Prostate gland (tissue), 2 donors: ENCODE data around the gene HYOU1. TPM values are rescaled to one million over a fixed set of nuclear protein-coding genes. Genes with fewer than 3 reads are reported as not detected.
"Not testable (repeated sequence)": the region's sequence is repeated elsewhere in the genome, so short reads cannot be mapped to it uniquely, and the experiment has no call there.

ENCODE experiments used
- DNase-seq: peaks from one replicate; pipeline ENCODE4 v3.0.0-alpha.2; 2019; ENCODE audit warnings: low spot score
- H3K27ac ChIP-seq, 2 donors: fragments of 200-600 bp; sonication (generic); 2 replicates each; pipeline ENCODE4 v1.5.1; 2017 to 2019
- H3K27me3 ChIP-seq: fragments of 200-600 bp; sonication (generic); replicated peaks from 2 replicates; pipeline ENCODE4 v1.5.1; 2019; ENCODE audit not compliant: insufficient read depth
- H3K36me3 ChIP-seq, 2 donors: fragments of 200-600 bp; sonication (generic); 1 replicate in 1 of 2; 2 replicates in 1 of 2; pipeline versions ENCODE4 v1.5.1 to v1.8.1; 2017 to 2019
- H3K4me1 ChIP-seq: fragments of 200-600 bp; sonication (generic); replicated peaks from 2 replicates; pipeline ENCODE4 v1.5.1; 2019
- H3K4me3 ChIP-seq, 2 donors: fragments of 200-600 bp; sonication (generic); 2 replicates each; pipeline ENCODE4 v1.5.1; 2017 to 2019
- H3K9me3 ChIP-seq: fragments of 200-600 bp; sonication (generic); 2 replicates; pipeline ENCODE4 v1.5.1; 2017
- POLR2A ChIP-seq: fragments of 450-650 bp; IDR thresholded peaks from one replicate; pipeline ENCODE4 v1.6.1; 2016; ENCODE audit warnings: antibody characterized with exemption, mild to moderate bottlenecking
- POLR2AphosphoS5 ChIP-seq: sonication (generic); formaldehyde crosslinking; IDR thresholded peaks from one replicate; pipeline ENCODE4 v1.6.1; 2017; ENCODE audit warnings: antibody characterized with exemption
- WGBS: methylation state at CpG from one replicate; pipeline ENCODE4 v1.1.5; 2018; 5-methylcytosine and 5-hydroxymethylcytosine counted together
- intact Hi-C: fragments of 100-400 bp; cut with DNase I; formaldehyde crosslinking; loops from one replicate; pipeline ENCODE4 v1.14.2; 2022
- total RNA-seq, 2 donors: library from RNA; depleted of rRNA; stranded (reverse); fragments of >200 nt; gene quantifications; one replicate each; pipeline ENCODE4 v1.1.0, GENCODE V29; 2016
- TF ChIP-seq, protein P1 (sequence below), 4 experiments: fragments of 200-600 bp in 2 of 4; fragments of 450-650 bp in 2 of 4; sonication (generic) in 2 of 4; IDR thresholded peaks; 1 replicate in 3 of 4; 2 replicates in 1 of 4; pipeline ENCODE4 v1.5.1; 2016 to 2019; ENCODE audit warnings: antibody characterized with exemption in 4 of 4, mild to moderate bottlenecking in 2 of 4, moderate library complexity in 2 of 4

HYOU1 gene
- total RNA-seq, 2 donors from 2014 or later, result 115 to 149 TPM

- 92% methylated on average over 3 of the region's 3 CpGs for WGBS
- intact Hi-C loops, result no loop called here
- Histone ChIP-seq H3K9me3 (no peaks in the 10 kb centered on the region), H3K36me3 (no peaks in the 10 kb centered on the region), H3K4me3 (no peak overlapping the region), H3K27ac (no peak overlapping the region), H3K27me3 (no peaks in the 10 kb centered on the region), H3K4me1 (peaks cover under 1% of the 10 kb centered on the region)
- DNase-seq, result no peak
- TF ChIP-seq POLR2AphosphoS5 (no peak), POLR2A (no peak)
- TF ChIP-seq, protein P1, sequence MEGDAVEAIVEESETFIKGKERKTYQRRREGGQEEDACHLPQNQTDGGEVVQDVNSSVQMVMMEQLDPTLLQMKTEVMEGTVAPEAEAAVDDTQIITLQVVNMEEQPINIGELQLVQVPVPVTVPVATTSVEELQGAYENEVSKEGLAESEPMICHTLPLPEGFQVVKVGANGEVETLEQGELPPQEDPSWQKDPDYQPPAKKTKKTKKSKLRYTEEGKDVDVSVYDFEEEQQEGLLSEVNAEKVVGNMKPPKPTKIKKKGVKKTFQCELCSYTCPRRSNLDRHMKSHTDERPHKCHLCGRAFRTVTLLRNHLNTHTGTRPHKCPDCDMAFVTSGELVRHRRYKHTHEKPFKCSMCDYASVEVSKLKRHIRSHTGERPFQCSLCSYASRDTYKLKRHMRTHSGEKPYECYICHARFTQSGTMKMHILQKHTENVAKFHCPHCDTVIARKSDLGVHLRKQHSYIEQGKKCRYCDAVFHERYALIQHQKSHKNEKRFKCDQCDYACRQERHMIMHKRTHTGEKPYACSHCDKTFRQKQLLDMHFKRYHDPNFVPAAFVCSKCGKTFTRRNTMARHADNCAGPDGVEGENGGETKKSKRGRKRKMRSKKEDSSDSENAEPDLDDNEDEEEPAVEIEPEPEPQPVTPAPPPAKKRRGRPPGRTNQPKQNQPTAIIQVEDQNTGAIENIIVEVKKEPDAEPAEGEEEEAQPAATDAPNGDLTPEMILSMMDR (IDR thresholded peaks at IDR 0.05), result no peak
These were observed 22.2 kb downstream of the HYOU1 start for GRCh38 chr11:119034813-119035212.

GRCh38 chr11:119033421-119033820 lies 23.6 kb downstream of the HYOU1 start:
- DNase-seq, intact Hi-C loops, H3K27ac ChIP-seq, H3K27me3 ChIP-seq, H3K4me3 ChIP-seq, H3K9me3 ChIP-seq, H3K36me3 ChIP-seq: not testable (repeated sequence)
- 80% methylated on average over 10 of the region's 10 CpGs for WGBS
- H3K4me1 ChIP-seq, result peaks cover 12% of the 10 kb centered on the region

GRCh38 chr11:119031912-119032280 lies 25.1 kb downstream of the HYOU1 start:
- Histone ChIP-seq H3K36me3 (no peaks in the 10 kb centered on the region), H3K4me1 (peaks cover 17% of the 10 kb centered on the region), H3K27me3 (no peaks in the 10 kb centered on the region), H3K27ac (no peak overlapping the region), H3K9me3 (no peaks in the 10 kb centered on the region), H3K4me3 (no peak overlapping the region)
- intact Hi-C loops, result no loop called here
- TF ChIP-seq, protein P1 (IDR thresholded peaks at IDR 0.05), result no peak
- TF ChIP-seq POLR2AphosphoS5 (no peak), POLR2A (no peak)
- 83% methylated on average over 9 of the region's 9 CpGs for WGBS
- no peak for DNase-seq

GRCh38 chr11:119030329-119031047 lies 26.5 kb downstream of the HYOU1 start, which contains the start of gene SLC37A4:
Gene SLC37A4, minus strand, starts transcription at chr11:119030877.
- peak; percentile 98 for DNase-seq
- under 1% methylated on average over 64 of the region's 67 CpGs for WGBS
- no peaks in the 10 kb centered on the region for H3K9me3 ChIP-seq
- no peaks in the 10 kb centered on the region for H3K27me3 ChIP-seq
- H3K36me3 ChIP-seq, result no peaks in the 10 kb centered on the region
- H3K4me3 ChIP-seq, result peak within 1 kb of the TSS; percentile 68 to 75
- peaks cover 17% of the 10 kb centered on the region for H3K4me1 ChIP-seq
- H3K27ac ChIP-seq, result peak within 1 kb of the TSS; percentile 91 to 93
- TF ChIP-seq, protein P1 (IDR thresholded peaks at IDR 0.05), result peak; percentile 39 to 97 (median 91)
- peak; percentile 98 for TF ChIP-seq POLR2AphosphoS5
- TF ChIP-seq POLR2A, result peak; percentile 77
- intact Hi-C loops, result no loop called here

DNA sequence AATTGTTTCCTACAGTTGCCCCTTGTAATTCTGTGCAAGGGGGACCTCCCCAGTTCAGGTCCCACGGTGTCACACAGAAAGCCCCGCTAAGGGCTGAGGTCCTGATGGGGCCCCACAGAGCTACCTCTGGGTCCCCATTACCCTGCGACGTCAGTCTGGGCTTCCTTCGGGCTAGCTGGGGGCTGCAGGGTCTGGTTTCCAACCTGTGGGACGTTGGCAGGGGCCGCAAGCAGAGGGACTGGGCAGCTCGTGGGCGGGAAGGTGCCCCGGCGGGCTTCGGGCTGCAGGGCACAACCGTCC lies 27.0 kb downstream of the HYOU1 start:
- DNase-seq, result no peak
- peaks cover 17% of the 10 kb centered on the region for H3K4me1 ChIP-seq
- H3K27ac ChIP-seq, result peak overlapping the region; percentile 91 to 93
- intact Hi-C loops, result no loop called here
- 3% methylated on average over 13 of the region's 13 CpGs for WGBS
- TF ChIP-seq, protein P1 (IDR thresholded peaks at IDR 0.05), result no peak
- no peak for TF ChIP-seq POLR2AphosphoS5
- no peak for TF ChIP-seq POLR2A
- H3K27me3 ChIP-seq, result no peaks in the 10 kb centered on the region
- no peaks in the 10 kb centered on the region for H3K36me3 ChIP-seq
- H3K4me3 ChIP-seq, result peak overlapping the region; percentile 68 to 75
- no peaks in the 10 kb centered on the region for H3K9me3 ChIP-seq
